Measurements from ENCODE around the gene ACP2. TPM values are rescaled to one million over a fixed set of nuclear protein-coding genes. Genes with fewer than 3 reads are reported as not detected.
"Not testable (repeated sequence)": the region's sequence is repeated elsewhere in the genome, so short reads cannot be mapped to it uniquely, and the experiment has no call there.

The ACP2 gene
- total RNA-seq, 2 experiments from 2014 or later: 8.0 to 9.3 TPM

GRCh38 chr11:47212938-47213337, 35.7 kb downstream of the ACP2 start:
- Mint-ChIP-seq H3K4me3 (peak overlapping the region; percentile 12), H3K4me1 (ENCODE audit: low read depth) (peaks cover 22% of the 10 kb centered on the region), H3K36me3 (ENCODE audit: low read depth) (peaks cover 25% of the 10 kb centered on the region), H3K27ac (no peak overlapping the region), H3K27me3 (ENCODE audit: low read depth) (no peaks in the 10 kb centered on the region), H3K9me3 (no peaks in the 10 kb centered on the region)
- CTCF ChIA-PET: interaction anchor here (0.6 kb wide), 1 partner anchor 17 kb away, joined by 7 read pairs; no protein-coding TSS in a partner anchor
- intact Hi-C loops (cut with micrococcal nuclease): loop anchor here (10.0 kb wide), 1 partner anchor 1298 kb away; the partner anchor contains the start of gene PEX16
- no peak for DNase-seq

- Mint-ChIP-seq H3K36me3 (ENCODE audit: low read depth) (no peaks in the 10 kb centered on the region), H3K27me3 (ENCODE audit: low read depth) (no peaks in the 10 kb centered on the region), H3K4me1 (ENCODE audit: low read depth) (peaks cover 2% of the 10 kb centered on the region), H3K4me3 (no peak overlapping the region), H3K9me3 (no peaks in the 10 kb centered on the region), H3K27ac (no peak overlapping the region)
- DNase-seq: no peak
- CTCF ChIA-PET: no interaction called here
- intact Hi-C loops (cut with micrococcal nuclease): no loop called here
Observed at GRCh38 chr11:47208628-47209027, 40.0 kb downstream of the ACP2 start.

- H3K4me3 Mint-ChIP-seq; DNase-seq; H3K4me1 Mint-ChIP-seq (ENCODE audit: low read depth); H3K27ac Mint-ChIP-seq; intact Hi-C loops (cut with micrococcal nuclease); H3K36me3 Mint-ChIP-seq (ENCODE audit: low read depth); H3K27me3 Mint-ChIP-seq (ENCODE audit: low read depth); H3K9me3 Mint-ChIP-seq: not testable (repeated sequence)
- CTCF ChIA-PET: interaction anchor here (0.5 kb wide), 1 partner anchor 54 kb away, joined by 3 read pairs; no protein-coding TSS in a partner anchor
Observed at GRCh38 chr11:47208008-47208552, 40.5 kb downstream of the ACP2 start.

GRCh38 chr11:47207459-47207858, 41.2 kb downstream of the ACP2 start:
- CTCF ChIA-PET: interaction anchor here (0.5 kb wide), 1 partner anchor 54 kb away, joined by 3 read pairs; no protein-coding TSS in a partner anchor
- Mint-ChIP-seq H3K9me3 (no peaks in the 10 kb centered on the region), H3K27ac (no peak overlapping the region), H3K4me1 (ENCODE audit: low read depth) (no peaks in the 10 kb centered on the region), H3K36me3 (ENCODE audit: low read depth) (no peaks in the 10 kb centered on the region), H3K4me3 (no peak overlapping the region), H3K27me3 (ENCODE audit: low read depth) (no peaks in the 10 kb centered on the region)
- intact Hi-C loops (cut with micrococcal nuclease): no loop called here
- no peak for DNase-seq

GRCh38 chr11:47206577-47206976, 42.0 kb downstream of the ACP2 start:
- H3K4me1 Mint-ChIP-seq (ENCODE audit: low read depth); DNase-seq; CTCF ChIA-PET; H3K4me3 Mint-ChIP-seq; H3K36me3 Mint-ChIP-seq (ENCODE audit: low read depth); H3K27me3 Mint-ChIP-seq (ENCODE audit: low read depth); intact Hi-C loops (cut with micrococcal nuclease); H3K27ac Mint-ChIP-seq; H3K9me3 Mint-ChIP-seq: not testable (repeated sequence)

- Mint-ChIP-seq H3K9me3 (no peaks in the 10 kb centered on the region), H3K4me3 (no peak overlapping the region), H3K4me1 (ENCODE audit: low read depth) (no peaks in the 10 kb centered on the region), H3K36me3 (ENCODE audit: low read depth) (no peaks in the 10 kb centered on the region), H3K27ac (no peak overlapping the region), H3K27me3 (ENCODE audit: low read depth) (no peaks in the 10 kb centered on the region)
- DNase-seq: no peak
- CTCF ChIA-PET: interaction anchor here (0.6 kb wide), 2 partner anchors 29 to 125 kb away, joined by 3 to 4 read pairs; no protein-coding TSS in a partner anchor
- intact Hi-C loops (cut with micrococcal nuclease): no loop called here
Observed at GRCh38 chr11:47204637-47204989, 44.0 kb downstream of the ACP2 start.

GRCh38 chr11:47202576-47202975, 46.0 kb downstream of the ACP2 start:
- no peaks in the 10 kb centered on the region for H3K36me3 Mint-ChIP-seq (ENCODE audit: low read depth)
- H3K4me3 Mint-ChIP-seq: no peak overlapping the region
- H3K27ac Mint-ChIP-seq: no peak overlapping the region
- intact Hi-C loops (cut with micrococcal nuclease): no loop called here
- H3K4me1 Mint-ChIP-seq (ENCODE audit: low read depth): no peaks in the 10 kb centered on the region
- DNase-seq: no peak
- no peaks in the 10 kb centered on the region for H3K9me3 Mint-ChIP-seq
- CTCF ChIA-PET: interaction anchor here (0.8 kb wide), 1 partner anchor 8 kb away, joined by 3 read pairs; no protein-coding TSS in a partner anchor
- no peaks in the 10 kb centered on the region for H3K27me3 Mint-ChIP-seq (ENCODE audit: low read depth)

GRCh38 chr11:47201015-47201414, 47.6 kb downstream of the ACP2 start:
- H3K27ac Mint-ChIP-seq: no peak overlapping the region
- DNase-seq: no peak
- no peaks in the 10 kb centered on the region for H3K4me1 Mint-ChIP-seq (ENCODE audit: low read depth)
- no peak overlapping the region for H3K4me3 Mint-ChIP-seq
- intact Hi-C loops (cut with micrococcal nuclease): no loop called here
- H3K27me3 Mint-ChIP-seq (ENCODE audit: low read depth): no peaks in the 10 kb centered on the region
- no peaks in the 10 kb centered on the region for H3K36me3 Mint-ChIP-seq (ENCODE audit: low read depth)
- H3K9me3 Mint-ChIP-seq: no peaks in the 10 kb centered on the region
- CTCF ChIA-PET: interaction anchor here (0.7 kb wide), 1 partner anchor 14 kb away, joined by 3 read pairs; the partner anchor contains the start of gene DDB2

GRCh38 chr11:47198161-47198560, 50.5 kb downstream of the ACP2 start:
- CTCF ChIA-PET; DNase-seq; H3K36me3 Mint-ChIP-seq (ENCODE audit: low read depth); intact Hi-C loops (cut with micrococcal nuclease); H3K9me3 Mint-ChIP-seq; H3K4me1 Mint-ChIP-seq (ENCODE audit: low read depth); H3K27me3 Mint-ChIP-seq (ENCODE audit: low read depth); H3K4me3 Mint-ChIP-seq; H3K27ac Mint-ChIP-seq: not testable (repeated sequence)

- CTCF ChIA-PET: no interaction called here
- Mint-ChIP-seq H3K36me3 (ENCODE audit: low read depth) (no peaks in the 10 kb centered on the region), H3K4me3 (no peak overlapping the region), H3K27me3 (ENCODE audit: low read depth) (peaks cover 14% of the 10 kb centered on the region), H3K27ac (no peak overlapping the region), H3K4me1 (ENCODE audit: low read depth) (peaks cover 2% of the 10 kb centered on the region), H3K9me3 (no peaks in the 10 kb centered on the region)
- no peak for DNase-seq
- intact Hi-C loops (cut with micrococcal nuclease): no loop called here
Observed at GRCh38 chr11:47192111-47192510, 56.5 kb downstream of the ACP2 start.

GRCh38 chr11:47191137-47191536, 57.5 kb downstream of the ACP2 start:
- H3K4me3 Mint-ChIP-seq; CTCF ChIA-PET; H3K4me1 Mint-ChIP-seq (ENCODE audit: low read depth); H3K36me3 Mint-ChIP-seq (ENCODE audit: low read depth); DNase-seq; H3K27ac Mint-ChIP-seq; intact Hi-C loops (cut with micrococcal nuclease); H3K9me3 Mint-ChIP-seq: not testable (repeated sequence)
- peaks cover 17% of the 10 kb centered on the region for H3K27me3 Mint-ChIP-seq (ENCODE audit: low read depth)
